ENCODE measurements around the gene BIRC7. TPM values are rescaled to one million over a fixed set of nuclear protein-coding genes. Genes with fewer than 3 reads are reported as not detected.

The BIRC7 gene
- total RNA-seq, 1 experiment from 2014 or later, result not detected

DNA sequence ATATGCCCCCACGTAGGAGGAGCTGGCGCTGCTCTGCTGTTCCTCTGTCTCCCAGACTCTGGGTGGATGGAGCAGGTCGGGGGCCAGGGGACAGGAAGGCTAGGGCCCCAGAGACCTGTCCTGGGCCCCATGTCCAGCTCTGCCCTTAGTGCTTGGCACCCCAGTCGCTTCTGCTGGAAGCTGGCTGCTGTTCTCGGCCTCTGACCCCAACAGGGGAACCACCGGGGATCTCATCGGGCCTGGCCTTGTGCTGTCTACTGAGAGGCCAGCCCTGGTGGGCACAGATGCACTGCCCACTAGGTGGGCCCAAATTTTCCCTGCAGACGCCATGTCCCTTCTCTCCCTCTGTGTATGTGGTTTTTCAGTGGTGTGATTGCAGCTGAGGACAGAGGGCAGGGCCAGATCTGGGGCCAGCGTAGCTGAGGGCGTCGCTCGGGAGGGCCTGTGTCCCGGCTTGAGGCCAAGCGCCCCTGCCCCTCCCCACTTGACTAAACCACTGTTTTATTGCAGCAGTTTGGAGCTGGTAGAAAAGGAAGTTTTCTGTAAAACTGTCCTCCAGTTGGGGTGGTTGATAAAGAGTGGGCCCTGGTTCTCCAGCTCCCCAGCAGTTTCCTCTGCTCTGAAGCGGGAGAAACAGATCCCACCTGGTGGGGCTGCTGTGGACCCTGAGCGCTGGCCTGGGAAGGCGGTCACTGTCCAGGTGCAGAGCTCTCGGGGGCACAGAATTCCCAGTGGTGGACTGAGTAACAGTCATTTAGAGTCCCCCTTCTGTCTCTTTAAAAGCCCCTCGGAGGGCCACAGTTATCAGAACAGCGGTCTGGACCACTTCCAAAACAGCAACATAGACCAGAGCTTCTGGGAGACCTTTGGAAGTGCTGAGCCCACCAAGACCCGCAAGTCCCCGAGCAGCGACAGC lies 51.3 kb downstream of the BIRC7 start:
- peaks cover 5% of the 10 kb centered on the region; the same call in 1 of the 2 replicates for H3F3A ChIP-seq (ENCODE audit: insufficient read depth, low read depth)
- no TSS peak for BruUV-seq (replicated peaks)
- no peak overlapping the region for H2AFZ ChIP-seq
- H3K4me3 ChIP-seq, result no peak overlapping the region
- no peak overlapping the region for H3K27ac ChIP-seq
- ChIA-PET CTCF (no interaction called here), POLR2A (ENCODE audit: unreplicated experiment) (no interaction called here)
- H3K9me3 ChIP-seq (ENCODE audit: insufficient read depth, low read depth), result no peaks in the 10 kb centered on the region
- no peak overlapping the region for H3K4me2 ChIP-seq
- no peaks in the 10 kb centered on the region for H3K79me2 ChIP-seq (ENCODE audit: low read depth)
- no peaks in the 10 kb centered on the region for H3K27me3 ChIP-seq (ENCODE audit: insufficient read depth, low read depth)
- no peaks in the 10 kb centered on the region for H3K4me1 ChIP-seq (replicated peaks; ENCODE audit: insufficient read depth)
- peaks cover 30% of the 10 kb centered on the region for H4K20me1 ChIP-seq (ENCODE audit: insufficient read depth)
- no peaks in the 10 kb centered on the region for H3K9me2 ChIP-seq (ENCODE audit: insufficient read depth)
- intact Hi-C loops (cut with micrococcal nuclease; ENCODE audit: unreplicated experiment), result no loop called here
- TF ChIP-seq EZH2 (IDR thresholded peaks at IDR 0.05; ENCODE audit: low read depth), result no peak
- TF ChIP-seq, protein P1, sequence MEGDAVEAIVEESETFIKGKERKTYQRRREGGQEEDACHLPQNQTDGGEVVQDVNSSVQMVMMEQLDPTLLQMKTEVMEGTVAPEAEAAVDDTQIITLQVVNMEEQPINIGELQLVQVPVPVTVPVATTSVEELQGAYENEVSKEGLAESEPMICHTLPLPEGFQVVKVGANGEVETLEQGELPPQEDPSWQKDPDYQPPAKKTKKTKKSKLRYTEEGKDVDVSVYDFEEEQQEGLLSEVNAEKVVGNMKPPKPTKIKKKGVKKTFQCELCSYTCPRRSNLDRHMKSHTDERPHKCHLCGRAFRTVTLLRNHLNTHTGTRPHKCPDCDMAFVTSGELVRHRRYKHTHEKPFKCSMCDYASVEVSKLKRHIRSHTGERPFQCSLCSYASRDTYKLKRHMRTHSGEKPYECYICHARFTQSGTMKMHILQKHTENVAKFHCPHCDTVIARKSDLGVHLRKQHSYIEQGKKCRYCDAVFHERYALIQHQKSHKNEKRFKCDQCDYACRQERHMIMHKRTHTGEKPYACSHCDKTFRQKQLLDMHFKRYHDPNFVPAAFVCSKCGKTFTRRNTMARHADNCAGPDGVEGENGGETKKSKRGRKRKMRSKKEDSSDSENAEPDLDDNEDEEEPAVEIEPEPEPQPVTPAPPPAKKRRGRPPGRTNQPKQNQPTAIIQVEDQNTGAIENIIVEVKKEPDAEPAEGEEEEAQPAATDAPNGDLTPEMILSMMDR (conservative IDR thresholded peaks at IDR 0.05), result no peak
- DNase-seq, result no peak
- H3K36me3 ChIP-seq (ENCODE audit: low read depth), result no peaks in the 10 kb centered on the region

DNA sequence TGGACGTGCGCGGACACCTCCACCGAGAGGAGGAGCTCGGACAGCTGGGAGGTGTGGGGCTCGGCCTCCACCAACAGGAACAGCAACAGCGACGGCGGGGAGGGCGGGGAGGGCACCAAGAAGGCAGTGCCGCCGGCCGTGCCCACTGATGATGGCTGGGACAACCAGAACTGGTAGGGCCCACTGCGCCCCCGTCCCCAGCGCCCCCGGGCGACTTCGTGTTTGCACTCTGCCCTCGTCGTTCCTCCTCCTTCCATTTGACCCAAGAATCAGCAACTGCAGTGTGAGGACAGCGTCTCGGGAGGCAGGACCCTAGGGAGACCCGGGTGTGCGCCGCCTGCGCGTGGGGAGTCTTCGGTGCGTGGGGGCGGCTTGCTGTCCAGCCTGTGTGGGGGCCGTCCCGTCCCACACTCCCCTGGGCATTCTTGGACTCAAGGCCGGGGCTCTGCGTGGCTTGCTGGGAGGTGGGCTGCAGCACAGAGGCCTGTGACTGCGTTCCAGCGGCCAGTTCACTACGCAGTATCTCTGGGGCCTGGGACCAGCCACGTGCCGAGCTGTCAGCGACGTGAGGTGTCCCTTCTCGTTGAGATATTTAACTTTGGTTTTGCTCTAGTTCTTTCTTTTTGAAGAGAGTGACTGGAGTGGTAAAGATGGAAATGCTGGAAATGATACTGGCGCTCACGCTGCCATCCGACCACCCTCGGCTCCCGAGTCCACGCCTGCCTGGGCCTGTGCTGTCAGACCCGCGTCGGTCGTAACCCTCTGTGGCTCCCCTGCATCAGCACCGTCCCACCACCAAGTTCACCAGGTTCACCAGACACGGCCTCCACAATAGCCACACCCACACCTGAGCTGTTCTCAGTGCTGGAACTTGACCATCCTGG lies 52.2 kb downstream of the BIRC7 start:
- peaks cover 30% of the 10 kb centered on the region for H4K20me1 ChIP-seq (ENCODE audit: insufficient read depth)

More for the DNA sequence above, 52.2 kb downstream of the BIRC7 start:
- H3K9me3 ChIP-seq (ENCODE audit: insufficient read depth, low read depth), result no peaks in the 10 kb centered on the region
- TF ChIP-seq, protein P1 (conservative IDR thresholded peaks at IDR 0.05), result no peak
- TF ChIP-seq EZH2 (IDR thresholded peaks at IDR 0.05; ENCODE audit: low read depth), result no peak
- no TSS peak for BruUV-seq (replicated peaks)
- H3K27me3 ChIP-seq (ENCODE audit: insufficient read depth, low read depth), result no peaks in the 10 kb centered on the region
- peaks cover 5% of the 10 kb centered on the region; the same call in 1 of the 2 replicates for H3F3A ChIP-seq (ENCODE audit: insufficient read depth, low read depth)
- DNase-seq, result no peak
- no peaks in the 10 kb centered on the region for H3K9me2 ChIP-seq (ENCODE audit: insufficient read depth)
- CTCF ChIA-PET, result no interaction called here
- intact Hi-C loops (cut with micrococcal nuclease; ENCODE audit: unreplicated experiment), result no loop called here
- H3K36me3 ChIP-seq (ENCODE audit: low read depth), result no peaks in the 10 kb centered on the region
- no peaks in the 10 kb centered on the region for H3K79me2 ChIP-seq (ENCODE audit: low read depth)
- no peaks in the 10 kb centered on the region for H3K4me1 ChIP-seq (replicated peaks; ENCODE audit: insufficient read depth)
- no peak overlapping the region for H3K4me3 ChIP-seq
- H2AFZ ChIP-seq, result no peak overlapping the region
- POLR2A ChIA-PET (ENCODE audit: unreplicated experiment), result no interaction called here
- H3K27ac ChIP-seq, result no peak overlapping the region
- H3K4me2 ChIP-seq, result no peak overlapping the region
